Chondrocyte (in vitro differentiated cells): ENCODE results near the gene C10orf90. TPM values are rescaled to one million over a fixed set of nuclear protein-coding genes. Genes with fewer than 3 reads are reported as not detected.

ENCODE experiments used
- DNase-seq: peaks from one replicate; pipeline ENCODE4 v3.0.0; 2021; ENCODE audit warnings: mixed read lengths, low spot score
- H3K27ac Mint-ChIP-seq: one replicate; pipeline ENCODE4 v1.8.0; 2021; ENCODE audit warnings: mild to moderate bottlenecking, moderate library complexity, mixed read lengths; ENCODE audit not compliant: unreplicated experiment
- H3K27me3 Mint-ChIP-seq: 2 replicates; pipeline ENCODE4 v1.8.0; 2021; ENCODE audit warnings: low read depth, mixed read lengths
- H3K36me3 Mint-ChIP-seq: 2 replicates; pipeline ENCODE4 v1.8.0; 2021; ENCODE audit warnings: low read depth, mixed read lengths
- H3K4me1 Mint-ChIP-seq: 2 replicates; pipeline ENCODE4 v1.8.0; 2021; ENCODE audit warnings: low read depth, mild to moderate bottlenecking, mixed read lengths
- H3K4me3 Mint-ChIP-seq: one replicate; pipeline ENCODE4 v1.8.0; 2021; ENCODE audit warnings: mild to moderate bottlenecking, moderate library complexity, mixed read lengths; ENCODE audit not compliant: unreplicated experiment
- H3K9me3 Mint-ChIP-seq: 2 replicates; pipeline ENCODE4 v1.8.0; 2021; ENCODE audit warnings: low read depth, mixed read lengths
- CTCF ChIP-seq: fragments of 200-600 bp; sonication (generic); IDR thresholded peaks from 2 replicates; pipeline ENCODE4 v1.5.0; 2021; ENCODE audit warnings: antibody characterized with exemption, mild to moderate bottlenecking, moderate library complexity
- total RNA-seq: library from RNA; stranded (reverse); gene quantifications from 3 replicates; pipeline ENCODE4 v1.2.1, GENCODE V29; 2021

Gene C10orf90
- total RNA-seq, 1 donor from 2014 or later = not detected

- no peak for TF ChIP-seq CTCF
- Mint-ChIP-seq H3K4me1 (peaks cover 15% of the 10 kb centered on the region), H3K4me3 (no peak overlapping the region), H3K27me3 (peaks cover 2% of the 10 kb centered on the region), H3K27ac (peak overlapping the region; percentile 61), H3K36me3 (no peaks in the 10 kb centered on the region), H3K9me3 (peaks cover 7% of the 10 kb centered on the region)
- DNase-seq = no peak
Measured at GRCh38 chr10:126576336-126576735, 94.2 kb downstream of the C10orf90 start.

GRCh38 chr10:126570621-126571602, 99.6 kb downstream of the C10orf90 start:
- H3K4me3 Mint-ChIP-seq = peak overlapping the region; percentile 66
- no peaks in the 10 kb centered on the region for H3K27me3 Mint-ChIP-seq
- peak overlapping the region; percentile 98 for H3K27ac Mint-ChIP-seq
- H3K36me3 Mint-ChIP-seq = peaks cover 2% of the 10 kb centered on the region
- peaks cover 30% of the 10 kb centered on the region for H3K4me1 Mint-ChIP-seq
- TF ChIP-seq CTCF = peak; percentile 30
- H3K9me3 Mint-ChIP-seq = no peaks in the 10 kb centered on the region
- DNase-seq = no peak

DNA sequence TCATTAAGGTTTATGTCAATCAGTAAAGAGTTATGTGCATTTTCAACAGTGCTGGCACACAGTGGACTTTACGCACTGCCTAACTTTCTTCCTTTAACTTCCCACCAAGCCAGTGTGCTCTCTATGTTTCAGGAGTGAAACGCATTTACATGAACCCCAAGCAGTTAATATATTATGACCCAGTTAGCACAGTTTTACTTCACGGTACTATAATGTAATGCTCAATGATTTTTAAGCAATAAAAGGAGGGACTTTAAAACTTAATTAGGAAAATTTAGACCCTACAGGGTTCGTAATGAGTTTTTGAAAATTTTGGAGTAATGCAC, 100.3 kb downstream of the C10orf90 start:
- peak overlapping the region; percentile 98 for H3K27ac Mint-ChIP-seq
- peaks cover 2% of the 10 kb centered on the region for H3K36me3 Mint-ChIP-seq
- peaks cover 29% of the 10 kb centered on the region for H3K4me1 Mint-ChIP-seq
- H3K4me3 Mint-ChIP-seq = peak overlapping the region; percentile 66
- no peak for TF ChIP-seq CTCF
- DNase-seq = no peak
- H3K27me3 Mint-ChIP-seq = no peaks in the 10 kb centered on the region
- H3K9me3 Mint-ChIP-seq = no peaks in the 10 kb centered on the region

- Mint-ChIP-seq H3K4me1 (peaks cover 29% of the 10 kb centered on the region), H3K36me3 (peaks cover 2% of the 10 kb centered on the region), H3K4me3 (peak overlapping the region; percentile 66), H3K27ac (peak overlapping the region; percentile 98), H3K9me3 (no peaks in the 10 kb centered on the region), H3K27me3 (no peaks in the 10 kb centered on the region)
- no peak for TF ChIP-seq CTCF
- no peak for DNase-seq
Measured at GRCh38 chr10:126569513-126570244, 100.8 kb downstream of the C10orf90 start.

DNA sequence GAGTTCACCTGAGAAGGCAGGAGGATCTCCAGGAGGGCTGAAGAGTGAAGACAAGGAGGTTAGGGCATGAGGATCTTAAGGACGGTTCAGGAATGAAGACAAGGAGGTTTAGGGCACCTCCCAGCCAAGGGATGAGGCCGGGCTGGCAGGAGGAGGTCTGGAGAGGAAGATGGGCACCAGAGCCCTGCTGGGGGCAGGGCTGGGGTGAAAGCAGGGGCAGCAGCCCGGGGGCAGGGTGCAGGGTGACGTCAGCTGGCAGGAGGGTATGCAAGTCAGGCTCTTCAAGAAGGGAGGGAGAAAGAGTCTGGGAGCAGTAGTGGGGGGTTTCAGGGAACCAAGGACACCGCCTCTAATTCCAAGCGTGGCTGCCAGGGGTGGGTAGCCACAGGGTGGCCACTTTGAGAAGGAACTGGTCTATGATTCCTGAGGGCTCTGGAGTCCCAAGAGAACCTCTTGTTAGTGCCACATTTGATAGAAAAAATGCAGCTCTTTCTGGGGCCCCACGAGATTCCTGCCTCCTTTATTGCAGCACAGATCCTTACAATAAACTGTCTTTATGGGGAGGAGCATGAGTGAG, 101.6 kb downstream of the C10orf90 start:
- peaks cover 29% of the 10 kb centered on the region for H3K4me1 Mint-ChIP-seq
- H3K27me3 Mint-ChIP-seq = no peaks in the 10 kb centered on the region
- no peak for TF ChIP-seq CTCF
- H3K27ac Mint-ChIP-seq = peak overlapping the region; percentile 98
- no peaks in the 10 kb centered on the region for H3K9me3 Mint-ChIP-seq
- no peak overlapping the region for H3K4me3 Mint-ChIP-seq
- no peak for DNase-seq
- peaks cover 2% of the 10 kb centered on the region for H3K36me3 Mint-ChIP-seq
